GM12875 (cell line): ENCODE data around the gene ANKMY1.

ENCODE experiments used
- H3K4me3 ChIP-seq: one replicate; pipeline ENCODE4 v1.5.1; 2011; ENCODE audit warnings: low read depth, low read length, control low read depth
- TF ChIP-seq, protein P1 (sequence below): IDR thresholded peaks from 2 replicates; pipeline ENCODE4 v1.5.1; 2011; ENCODE audit warnings: low read depth, mild to moderate bottlenecking, control low read depth, inconsistent platforms, low read length, moderate library complexity, borderline replicate concordance; ENCODE audit not compliant: insufficient read depth

ANKMY1 gene

GRCh38 chr2:240520974-240521350 lies 36.8 kb downstream of the ANKMY1 start:
- TF ChIP-seq, protein P1, sequence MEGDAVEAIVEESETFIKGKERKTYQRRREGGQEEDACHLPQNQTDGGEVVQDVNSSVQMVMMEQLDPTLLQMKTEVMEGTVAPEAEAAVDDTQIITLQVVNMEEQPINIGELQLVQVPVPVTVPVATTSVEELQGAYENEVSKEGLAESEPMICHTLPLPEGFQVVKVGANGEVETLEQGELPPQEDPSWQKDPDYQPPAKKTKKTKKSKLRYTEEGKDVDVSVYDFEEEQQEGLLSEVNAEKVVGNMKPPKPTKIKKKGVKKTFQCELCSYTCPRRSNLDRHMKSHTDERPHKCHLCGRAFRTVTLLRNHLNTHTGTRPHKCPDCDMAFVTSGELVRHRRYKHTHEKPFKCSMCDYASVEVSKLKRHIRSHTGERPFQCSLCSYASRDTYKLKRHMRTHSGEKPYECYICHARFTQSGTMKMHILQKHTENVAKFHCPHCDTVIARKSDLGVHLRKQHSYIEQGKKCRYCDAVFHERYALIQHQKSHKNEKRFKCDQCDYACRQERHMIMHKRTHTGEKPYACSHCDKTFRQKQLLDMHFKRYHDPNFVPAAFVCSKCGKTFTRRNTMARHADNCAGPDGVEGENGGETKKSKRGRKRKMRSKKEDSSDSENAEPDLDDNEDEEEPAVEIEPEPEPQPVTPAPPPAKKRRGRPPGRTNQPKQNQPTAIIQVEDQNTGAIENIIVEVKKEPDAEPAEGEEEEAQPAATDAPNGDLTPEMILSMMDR, result no peak

DNA sequence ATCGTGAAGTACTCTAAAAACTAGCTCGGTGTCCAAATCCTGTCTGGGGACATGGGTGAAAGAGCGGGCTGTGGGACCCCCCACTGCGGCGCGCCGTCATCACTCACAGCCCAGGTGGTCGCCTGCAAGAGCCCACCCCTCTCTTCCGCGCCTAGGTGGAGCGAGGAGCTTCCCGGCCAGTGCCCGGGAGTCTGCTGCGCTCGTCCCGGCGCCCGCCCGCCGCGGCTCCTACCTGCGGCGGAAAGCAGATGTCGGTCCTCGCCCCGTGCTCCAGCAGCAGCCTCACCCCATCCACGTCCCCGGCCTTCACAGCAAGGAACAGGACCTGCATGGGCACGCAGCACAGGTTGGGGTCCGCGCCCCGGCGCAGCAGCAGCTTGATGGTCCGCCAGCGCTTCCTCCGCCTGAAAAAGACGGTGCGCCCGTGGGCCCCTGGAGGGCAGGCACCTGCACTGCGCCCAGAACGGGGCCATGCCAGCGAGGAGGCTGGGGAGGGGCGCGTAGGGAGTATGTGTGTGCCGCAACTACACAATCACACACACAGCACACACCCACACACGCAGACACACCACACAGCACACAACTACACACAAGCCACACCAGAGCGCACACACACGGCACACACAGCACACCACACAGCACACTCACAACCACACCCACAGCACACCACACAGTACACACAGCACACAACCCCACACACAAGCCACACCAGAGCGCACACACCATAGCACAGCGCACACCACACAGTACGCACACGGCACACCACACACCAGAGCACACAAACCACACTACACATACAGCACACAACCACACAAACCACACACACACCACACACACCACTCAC lies 37.4 kb downstream of the ANKMY1 start:
- no peak overlapping the region for H3K4me3 ChIP-seq
- TF ChIP-seq, protein P1, result no peak

More at GRCh38 chr2:240520974-240521350, 36.8 kb downstream of the ANKMY1 start:
- no peak overlapping the region for H3K4me3 ChIP-seq

DNA sequence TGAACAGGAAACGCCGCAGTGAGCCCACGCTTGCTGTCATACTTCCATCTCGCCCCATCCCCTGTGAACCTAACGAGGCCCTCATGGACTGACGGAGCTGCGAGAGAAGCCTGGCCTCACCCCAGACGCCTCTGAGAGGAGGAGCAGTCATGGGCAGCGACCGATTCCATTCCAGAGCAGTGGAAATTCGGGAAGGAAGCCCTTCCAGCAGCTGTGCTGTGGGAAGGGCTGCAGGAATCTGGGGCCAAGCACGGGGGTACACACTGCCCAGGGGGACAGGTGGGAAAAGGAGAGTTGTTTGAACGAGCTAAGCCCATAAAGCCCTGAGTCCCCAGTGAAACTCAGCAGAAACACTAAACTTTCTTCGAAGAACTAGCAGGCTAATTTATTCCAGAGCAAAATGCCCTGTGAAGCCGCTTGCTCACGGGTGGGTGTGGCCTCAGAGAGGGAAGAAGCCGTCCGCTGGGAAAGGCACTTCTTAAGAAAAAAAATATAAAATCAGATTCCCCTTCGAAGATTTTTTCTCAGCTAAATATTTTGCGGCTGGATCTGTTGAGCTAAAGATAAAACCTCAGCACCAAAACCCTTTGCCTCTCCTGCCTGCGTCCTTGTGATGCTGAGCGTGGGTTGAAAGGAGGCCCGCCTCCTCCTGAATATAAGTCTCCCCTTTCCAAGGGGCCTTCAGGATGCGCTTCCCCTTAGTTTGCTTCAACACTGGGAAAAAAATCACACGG lies 38.2 kb downstream of the ANKMY1 start:
- no peak overlapping the region for H3K4me3 ChIP-seq
- TF ChIP-seq, protein P1, result no peak

DNA sequence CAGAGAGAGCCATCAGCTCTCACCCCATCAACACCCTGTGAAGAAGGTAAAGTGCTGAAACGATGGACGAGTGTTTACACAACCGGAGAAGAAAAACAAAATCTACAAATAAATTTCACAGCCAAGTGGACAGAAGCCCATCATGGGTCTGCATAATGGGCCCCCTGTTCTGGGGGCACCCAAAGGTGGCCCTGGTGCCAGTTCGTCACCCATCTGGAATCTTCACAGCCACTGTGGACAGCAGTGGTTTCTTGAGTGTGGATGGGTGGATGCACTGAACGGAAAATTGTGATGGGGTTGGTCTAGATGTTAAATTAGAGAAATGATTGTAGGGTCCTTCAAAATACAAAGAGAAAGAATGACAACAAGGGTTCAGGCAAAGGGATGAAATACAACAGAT lies 38.8 kb downstream of the ANKMY1 start:
- no peak overlapping the region for H3K4me3 ChIP-seq

DNA sequence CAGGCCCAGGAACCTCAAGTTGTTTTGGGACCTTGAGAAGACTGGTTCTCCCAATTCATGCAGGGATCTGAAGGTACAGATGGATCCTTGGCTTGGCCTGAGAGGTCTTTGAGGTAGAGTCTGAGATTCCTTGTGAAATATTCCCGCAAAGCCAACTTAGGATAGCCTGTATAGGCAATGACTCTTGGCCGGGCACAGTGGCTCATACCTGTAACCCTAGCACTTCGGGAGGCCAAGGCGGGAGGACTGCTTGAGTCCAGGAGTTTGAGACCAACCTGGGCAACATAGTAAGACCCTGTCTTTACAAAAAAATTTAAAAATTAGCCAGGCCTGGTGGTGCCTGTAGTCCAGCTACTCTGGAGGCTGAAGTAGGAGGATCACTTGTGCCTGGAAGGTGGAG lies 40.4 kb downstream of the ANKMY1 start:
- TF ChIP-seq, protein P1, result no peak
- H3K4me3 ChIP-seq, result no peak overlapping the region

More for the DNA sequence above, 38.8 kb downstream of the ANKMY1 start:
- TF ChIP-seq, protein P1, result no peak

DNA sequence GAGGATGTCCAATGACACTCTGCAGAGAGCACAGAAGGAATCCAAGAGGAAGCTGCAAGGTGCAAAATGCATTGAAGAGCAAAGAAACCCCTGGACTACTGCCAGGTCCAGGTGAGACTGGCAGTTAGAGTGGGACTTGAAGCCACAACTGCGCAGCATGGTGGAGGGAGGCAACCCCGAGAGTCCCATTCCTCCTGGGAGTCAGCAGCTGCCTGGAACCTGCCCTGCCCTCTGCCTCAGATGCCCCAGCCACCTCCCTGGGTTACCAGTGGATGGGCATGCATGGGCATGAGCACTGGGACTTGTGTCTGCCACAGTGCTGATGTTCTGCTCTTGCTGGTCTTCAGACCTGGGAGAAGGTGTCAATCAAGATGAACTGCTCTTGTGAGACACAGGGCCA lies 43.2 kb downstream of the ANKMY1 start:
- TF ChIP-seq, protein P1, result no peak
- no peak overlapping the region for H3K4me3 ChIP-seq
